HepG2 (cell line): ENCODE results near the gene C6orf15. TPM values are rescaled to one million over a fixed set of nuclear protein-coding genes. Genes with fewer than 3 reads are reported as not detected.

Experiments
- ATAC-seq: fragments of 200-7000 bp; cut with Tn5 transposase; 3 replicates; pipeline ENCODE4 v1.9.1; 2020; ENCODE audit warnings: mild to moderate bottlenecking, moderate library complexity
- Bru-seq: library from RNA; stranded (reverse); fragments of 400-500 nt; gene quantifications from one replicate; lab custom pipeline; 2021; lab: Mats Ljungman, UMichigan
- BruChase-seq, 2 experiments: library from RNA; stranded (reverse); fragments of 400-500 nt; gene quantifications; one replicate each; lab custom pipeline; 2021; lab: Mats Ljungman, UMichigan
- BruUV-seq: library from RNA; stranded (reverse); fragments of 400-500 nt; replicated peaks from 2 replicates; lab custom pipeline; 2021; lab: Mats Ljungman, UMichigan
- CTCF ChIA-PET: fragments of 300-600 bp; formaldehyde crosslinking; extraction: SDS; loops from one replicate; lab custom pipeline; 2021; ENCODE audit warnings: low total read pairs, inconsistent platforms, low intra/inter-chr PET ratio; lab: Yijun Ruan, JAX
- POLR2A ChIA-PET: fragments of 350-600 bp; sonication (Branson Sonifier 250); formaldehyde crosslinking; loops from one replicate; lab custom pipeline; 2020; ENCODE audit warnings: antibody characterized with exemption, inconsistent platforms; lab: Yijun Ruan, JAX
- DNase-seq: peaks from one replicate; pipeline ENCODE4 v3.0.0-alpha.2; 2015; ENCODE audit warnings: low spot score
- FAIRE-seq: peaks from 3 replicates; lab custom pipeline; 2011; peaks lifted over from hg19 to GRCh38; lab: Jason Lieb, UNC
- H2AFZ ChIP-seq: one replicate; pipeline ENCODE4 v1.6.1; 2011; ENCODE audit warnings: low read length, inconsistent platforms
- H3K27ac ChIP-seq: fragments of 300-600 bp; 3 replicates; pipeline ENCODE4 v1.8.0; 2011; ENCODE audit warnings: mixed run types, mild to moderate bottlenecking, mixed read lengths, low read length, inconsistent platforms; ENCODE audit not compliant: insufficient read depth; ENCODE audit errors: extremely low read length
- H3K27me3 ChIP-seq, 2 experiments: fragments of 200-600 bp in 1 of 2; 2 replicates in 1 of 2; 3 replicates in 1 of 2; pipeline versions ENCODE4 v1.6.0 to v1.8.0; 2011; ENCODE audit warnings: low read length in 2 of 2, mild to moderate bottlenecking in 2 of 2, moderate library complexity in 2 of 2, inconsistent platforms in 1 of 2; ENCODE audit not compliant: insufficient read depth in 2 of 2, control insufficient read depth in 1 of 2
- H3K36me3 ChIP-seq, 2 experiments: fragments of 200-600 bp in 1 of 2; replicated peaks in 1 of 2; 2 replicates in 1 of 2; 3 replicates in 1 of 2; pipeline versions ENCODE4 v1.5.1 to v1.8.0; 2011; ENCODE audit warnings: low read length in 2 of 2, inconsistent platforms in 1 of 2; ENCODE audit not compliant: insufficient read depth in 2 of 2, control insufficient read depth in 1 of 2
- H3K4me1 ChIP-seq: 2 replicates; pipeline ENCODE4 v1.5.1; 2012; ENCODE audit warnings: low read length, inconsistent platforms; ENCODE audit not compliant: insufficient read depth
- H3K4me2 ChIP-seq: 2 replicates; pipeline ENCODE4 v1.6.0; 2011; ENCODE audit warnings: low read depth, low read length, inconsistent platforms
- H3K4me3 ChIP-seq, 3 experiments: fragments of 200-600 bp in 1 of 3; sonication (generic), shearing (Covaris generic) in 1 of 3; replicated peaks in 1 of 3; 2 replicates each; pipeline ENCODE4 v1.5.1; 2011 to 2016; ENCODE audit warnings: low read length in 3 of 3, inconsistent platforms in 2 of 3, low read depth in 2 of 3, mild to moderate bottlenecking in 2 of 3, control low read depth in 1 of 3, mixed read lengths in 1 of 3; ENCODE audit not compliant: insufficient read depth in 1 of 3
- H3K79me2 ChIP-seq: one replicate; pipeline ENCODE4 v1.6.1; 2011; ENCODE audit warnings: low read length, inconsistent platforms; ENCODE audit not compliant: insufficient read depth
- H3K9ac ChIP-seq: 2 replicates; pipeline ENCODE4 v1.6.0; 2011; ENCODE audit warnings: mild to moderate bottlenecking, low read depth, low read length, inconsistent platforms; ENCODE audit not compliant: insufficient read depth
- H3K9me3 ChIP-seq: 2 replicates; pipeline ENCODE4 v1.5.1; 2012; ENCODE audit warnings: mild to moderate bottlenecking, low read length
- H4K20me1 ChIP-seq: 2 replicates; pipeline ENCODE4 v1.6.0; 2011; ENCODE audit warnings: inconsistent platforms, mild to moderate bottlenecking, low read length, moderate library complexity; ENCODE audit not compliant: insufficient read depth
- ZNF30 ChIP-seq: sonication (generic); formaldehyde crosslinking; IDR thresholded peaks from 2 replicates; pipeline ENCODE4 v1.5.0; 2020; ENCODE audit warnings: mild to moderate bottlenecking, missing genetic modification reagents
- WGBS: methylation state at CpG from one replicate; pipeline ENCODE4 v1.1.6; 2017; ENCODE audit warnings: low lambda C conversion rate; 5-methylcytosine and 5-hydroxymethylcytosine counted together
- in situ Hi-C: cut with HindIII; loops from 2 replicates; pipeline ENCODE4 v1.10.0; 2017; ENCODE audit warnings: low pct_unique_long_range_greater_than_20kb; ENCODE audit not compliant: extremely low pct_ligation_motif_present
- intact Hi-C: fragments of 100-400 bp; cut with micrococcal nuclease; formaldehyde crosslinking; loops from one replicate; pipeline ENCODE4 v1.10.0; 2022; ENCODE audit not compliant: unreplicated experiment
- long read RNA-seq, 2 experiments: library from RNA in 1 of 2; library from polyadenylated mRNA in 1 of 2; stranded (forward) in 1 of 2; unstranded in 1 of 2; transcript quantifications; one replicate each; pipeline ENCODE4 v2.0.0, GENCODE V29; 2019 to 2022
- polyA minus RNA-seq, 3 experiments: library from RNA; depleted of rRNA, polyadenylated mRNA; stranded (reverse); fragments of >200 nt; gene quantifications; 2 replicates each; pipeline ENCODE4 v1.2.3, GENCODE V29; 2011; ENCODE audit warnings: low replicate concordance in 1 of 3
- polyA plus RNA-seq, 8 experiments: library from polyadenylated mRNA; depleted of rRNA in 3 of 8; stranded (reverse) in 7 of 8; unstranded in 1 of 8; fragments of >200 nt; fragmentation: Illumina TruSeq in 4 of 8; extraction: Trizol in 4 of 8; gene quantifications; 2 replicates each; pipeline versions ENCODE4 v1.2.1 to v1.2.3, GENCODE V29; 2011 to 2016; ENCODE audit warnings: low read depth in 4 of 8, missing spikeins in 1 of 8, mixed read lengths in 1 of 8; ENCODE audit not compliant: insufficient read depth in 1 of 8
- total RNA-seq, 5 experiments: library from RNA; depleted of rRNA; stranded (reverse); fragments of >200 nt; fragmentation: Illumina TruSeq; extraction: Trizol; gene quantifications; 2 replicates each; pipeline ENCODE4 v1.2.3, GENCODE V29; 2016; ENCODE audit warnings: low read depth in 1 of 5

C6orf15 gene
- total RNA-seq (2016; rRNA removed; fragmentation: Illumina TruSeq; extraction: Trizol): not detected in 2 replicates
- total RNA-seq (2016; cell fraction: cytosol; rRNA removed; fragmentation: Illumina TruSeq; extraction: Trizol; ENCODE audit: low read depth): not detected in 2 replicates
- total RNA-seq (2016; cell fraction: insoluble cytoplasmic fraction; rRNA removed; fragmentation: Illumina TruSeq; extraction: Trizol): not detected in 2 replicates
- total RNA-seq (2016; cell fraction: membrane; rRNA removed; fragmentation: Illumina TruSeq; extraction: Trizol): not detected in 2 replicates
- not detected in 2 replicates for total RNA-seq (2016; cell fraction: nucleus; rRNA removed; fragmentation: Illumina TruSeq; extraction: Trizol)
- polyA plus RNA-seq (2011; rRNA removed): not detected in 2 replicates
- polyA plus RNA-seq (2011; cell fraction: cytosol; rRNA removed): not detected in 2 replicates
- not detected in 2 replicates for polyA plus RNA-seq (2011; cell fraction: nucleus; rRNA removed)
- polyA plus RNA-seq (2012): not detected in 2 replicates
- polyA plus RNA-seq (2016; cell fraction: cytosol; fragmentation: Illumina TruSeq; extraction: Trizol; ENCODE audit: low read depth): not detected in 2 replicates
- polyA plus RNA-seq (2016; cell fraction: insoluble cytoplasmic fraction; fragmentation: Illumina TruSeq; extraction: Trizol; ENCODE audit: low read depth): not detected in 2 replicates
- polyA plus RNA-seq (2016; cell fraction: membrane; fragmentation: Illumina TruSeq; extraction: Trizol; ENCODE audit: low read depth): not detected in 2 replicates
- polyA plus RNA-seq (2016; cell fraction: nucleus; fragmentation: Illumina TruSeq; extraction: Trizol; ENCODE audit: insufficient read depth, low read depth): not detected in 2 replicates
- not detected in 2 replicates for polyA minus RNA-seq (2011; rRNA and poly(A)+ RNA removed; ENCODE audit: low replicate concordance)
- polyA minus RNA-seq (2011; cell fraction: cytosol; rRNA and poly(A)+ RNA removed): not detected in 2 replicates
- polyA minus RNA-seq (2011; cell fraction: nucleus; rRNA and poly(A)+ RNA removed): not detected in 2 replicates
- not detected for Bru-seq, nascent RNA
- BruChase-seq, experiment 1, labeled RNA remaining after a 6-hour chase: not detected
- BruChase-seq, experiment 2, labeled RNA remaining after a 2-hour chase: not detected
- long read RNA-seq, experiment 1: 0 reads
- long read RNA-seq, experiment 2: 0 reads

DNA sequence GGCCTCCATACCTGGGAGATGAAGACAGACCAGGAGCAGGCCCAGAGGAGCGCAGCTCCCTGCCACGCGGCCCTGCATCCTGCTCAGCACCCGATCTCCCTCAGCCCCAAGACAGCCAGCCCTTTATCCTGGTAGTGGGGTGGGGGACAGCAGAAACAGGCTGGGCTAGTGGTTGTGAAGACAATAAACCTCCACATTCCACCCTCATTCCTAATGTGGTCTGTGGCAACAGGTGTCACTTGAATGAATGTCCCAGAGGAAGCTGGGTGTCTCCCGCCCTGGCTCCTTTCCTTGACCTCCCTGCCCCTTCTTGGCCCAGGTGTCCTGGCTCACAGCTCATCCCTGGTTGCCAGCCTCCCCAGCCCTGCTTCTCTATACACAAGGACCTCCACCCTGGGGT, at the start of gene C6orf15:
Gene C6orf15, minus strand, starts transcription at position 98 of the 400 bp plus-strand sequence. Its CDS starts 20 bp downstream, at position 78.
- no peaks in the 10 kb centered on the region for H4K20me1 ChIP-seq
- no peak for DNase-seq
- peaks cover 7 to 74% of the 10 kb centered on the region in 2 experiments for H3K27me3 ChIP-seq
- no peak within 1 kb of the TSS for H3K4me2 ChIP-seq
- no peak within 1 kb of the TSS for H3K27ac ChIP-seq
- ChIA-PET CTCF (no interaction called here), POLR2A (no interaction called here)
- no peak for ATAC-seq
- H2AFZ ChIP-seq: no peak within 1 kb of the TSS
- 67% methylated on average over 5 of the region's 5 CpGs for WGBS
- no peaks in the 10 kb centered on the region for H3K79me2 ChIP-seq
- in situ Hi-C loops (no loop called here), intact Hi-C loops (no loop called here)
- H3K4me1 ChIP-seq: peaks cover 9% of the 10 kb centered on the region; the same call in 1 of the 2 replicates
- H3K4me3 ChIP-seq: no peak within 1 kb of the TSS
- no peak within 1 kb of the TSS for H3K9ac ChIP-seq
- no peak for TF ChIP-seq ZNF30 (CRISPR knock-in tag)
- FAIRE-seq: no peak
- BruUV-seq: no TSS peak
- H3K9me3 ChIP-seq: no peaks in the 10 kb centered on the region
- no peaks in the 10 kb centered on the region for H3K36me3 ChIP-seq
